Calu3 (cell line): ENCODE data around the gene UBALD1. TPM values are rescaled to one million over a fixed set of nuclear protein-coding genes. Genes with fewer than 3 reads are reported as not detected.

Experiments used
- BruUV-seq: library from RNA; stranded (reverse); fragments of 400-500 nt; replicated peaks from 2 replicates; lab custom pipeline; 2021; lab: Mats Ljungman, UMichigan
- CTCF ChIA-PET: fragments of 300-600 bp; sonication (Branson Sonifier 250); formaldehyde crosslinking; loops from one replicate; lab custom pipeline; 2022; ENCODE audit warnings: antibody characterized with exemption; lab: Charles Lee
- DNase-seq: peaks from one replicate; pipeline ENCODE4 v3.0.0; 2022
- H3K27ac Mint-ChIP-seq: one replicate; pipeline ENCODE4 v1.8.0; 2022; ENCODE audit warnings: mixed read lengths; ENCODE audit not compliant: unreplicated experiment
- H3K27me3 Mint-ChIP-seq: one replicate; pipeline ENCODE4 v1.8.0; 2022; ENCODE audit warnings: mixed read lengths; ENCODE audit not compliant: unreplicated experiment
- H3K36me3 Mint-ChIP-seq: one replicate; pipeline ENCODE4 v1.8.0; 2022; ENCODE audit warnings: mild to moderate bottlenecking, moderate library complexity, mixed read lengths; ENCODE audit not compliant: insufficient read depth, unreplicated experiment
- H3K4me1 Mint-ChIP-seq: one replicate; pipeline ENCODE4 v1.8.0; 2022; ENCODE audit warnings: mild to moderate bottlenecking, low read depth, mixed read lengths; ENCODE audit not compliant: unreplicated experiment
- H3K4me3 Mint-ChIP-seq: one replicate; pipeline ENCODE4 v1.8.0; 2022; ENCODE audit warnings: mild to moderate bottlenecking, low read depth, moderate library complexity, mixed read lengths; ENCODE audit not compliant: unreplicated experiment
- H3K9me3 Mint-ChIP-seq: one replicate; pipeline ENCODE4 v1.8.0; 2022; ENCODE audit warnings: low read depth, mixed read lengths; ENCODE audit not compliant: unreplicated experiment
- CTCF ChIP-seq: fragments of 200-600 bp; IDR thresholded peaks from one replicate; pipeline ENCODE4 v1.8.0; 2022; ENCODE audit warnings: antibody characterized with exemption; ENCODE audit not compliant: unreplicated experiment
- intact Hi-C: fragments of 100-400 bp; cut with micrococcal nuclease; formaldehyde crosslinking; loops from one replicate; pipeline ENCODE4 v1.10.0; 2022; ENCODE audit not compliant: unreplicated experiment
- total RNA-seq: library from RNA; stranded (reverse); gene quantifications from 2 replicates; pipeline ENCODE4 v1.2.3, GENCODE V29; 2022

The UBALD1 gene
- total RNA-seq, 1 experiment from 2014 or later: 54.4 TPM

GRCh38 chr16:4609200-4610010 is 5.3 kb downstream of the UBALD1 start:
- H3K27me3 Mint-ChIP-seq: peaks cover 1% of the 10 kb centered on the region
- no peak overlapping the region for H3K4me3 Mint-ChIP-seq
- H3K27ac Mint-ChIP-seq: no peak overlapping the region
- no peaks in the 10 kb centered on the region for H3K9me3 Mint-ChIP-seq
- DNase-seq: no peak
- intact Hi-C loops: no loop called here
- no TSS peak for BruUV-seq
- peaks cover 71% of the 10 kb centered on the region for H3K36me3 Mint-ChIP-seq
- CTCF ChIA-PET: interaction anchor here (0.5 kb wide), 1 partner anchor 327 kb away, joined by 3 read pairs; no protein-coding TSS in a partner anchor
- TF ChIP-seq CTCF: no peak
- H3K4me1 Mint-ChIP-seq: peaks cover 10% of the 10 kb centered on the region

GRCh38 chr16:4608704-4608980 is 6.0 kb downstream of the UBALD1 start:
- Mint-ChIP-seq H3K27me3 (peaks cover 9% of the 10 kb centered on the region), H3K4me1 (peaks cover 10% of the 10 kb centered on the region), H3K4me3 (no peak overlapping the region), H3K36me3 (peaks cover 65% of the 10 kb centered on the region), H3K9me3 (no peaks in the 10 kb centered on the region), H3K27ac (no peak overlapping the region)
- no peak for DNase-seq
- no TSS peak for BruUV-seq
- CTCF ChIA-PET: no interaction called here
- no peak for TF ChIP-seq CTCF
- intact Hi-C loops: no loop called here

- no peak for DNase-seq
- Mint-ChIP-seq H3K4me3 (no peak overlapping the region), H3K9me3 (no peaks in the 10 kb centered on the region), H3K4me1 (peaks cover 7% of the 10 kb centered on the region), H3K27ac (no peak overlapping the region), H3K27me3 (peaks cover 14% of the 10 kb centered on the region), H3K36me3 (peaks cover 59% of the 10 kb centered on the region)
- intact Hi-C loops: no loop called here
- no TSS peak for BruUV-seq
- CTCF ChIA-PET: interaction anchor here (0.6 kb wide), 1 partner anchor 208 kb away, joined by 3 read pairs; no protein-coding TSS in a partner anchor
- TF ChIP-seq CTCF: no peak
These were observed 6.6 kb downstream of the UBALD1 start for GRCh38 chr16:4607841-4608703.

- BruUV-seq: no TSS peak
- Mint-ChIP-seq H3K4me1 (no peaks in the 10 kb centered on the region), H3K4me3 (no peak overlapping the region), H3K9me3 (no peaks in the 10 kb centered on the region), H3K27ac (no peak overlapping the region), H3K27me3 (peaks cover 28% of the 10 kb centered on the region), H3K36me3 (peaks cover 57% of the 10 kb centered on the region)
- TF ChIP-seq CTCF: no peak
- intact Hi-C loops: no loop called here
- no peak for DNase-seq
- CTCF ChIA-PET: no interaction called here
These were observed 8.3 kb downstream of the UBALD1 start for GRCh38 chr16:4606354-4606753.
